AG10803 (cell line): ENCODE measurements around the gene ZNF841.
"Not testable (repeated sequence)": the region's sequence is repeated elsewhere in the genome, so short reads cannot be mapped to it uniquely, and the experiment has no call there.

Experiments
- DNase-seq: peaks from one replicate; pipeline ENCODE4 v3.0.0; 2010; ENCODE audit warnings: low read depth
- H3K4me3 ChIP-seq: 2 replicates; pipeline ENCODE4 v1.5.1; 2011; ENCODE audit warnings: mild to moderate bottlenecking, low read length, control low read depth
- TF ChIP-seq, protein P1 (sequence below): conservative IDR thresholded peaks from 2 replicates; pipeline ENCODE4 v1.5.1; 2011; ENCODE audit warnings: mild to moderate bottlenecking, low read length, control low read depth, inconsistent platforms

ZNF841 gene

DNA sequence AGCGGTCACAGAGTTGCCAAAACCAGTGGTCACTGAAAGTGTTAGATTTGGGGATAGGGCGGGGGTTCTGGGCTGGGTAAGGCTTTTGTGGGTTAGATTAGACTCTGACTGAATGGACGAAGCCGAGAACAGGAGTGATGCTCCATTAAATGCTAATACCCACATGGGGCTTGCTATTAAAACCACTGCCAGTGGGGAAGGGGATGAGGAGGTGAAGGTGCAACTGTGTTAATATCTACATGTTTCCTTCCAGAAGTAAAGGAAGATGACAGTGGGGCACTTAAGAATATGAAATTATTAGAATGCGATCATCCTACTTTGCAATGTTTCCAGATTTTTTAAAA lies 66.8 kb downstream of the ZNF841 start:
- TF ChIP-seq, protein P1, sequence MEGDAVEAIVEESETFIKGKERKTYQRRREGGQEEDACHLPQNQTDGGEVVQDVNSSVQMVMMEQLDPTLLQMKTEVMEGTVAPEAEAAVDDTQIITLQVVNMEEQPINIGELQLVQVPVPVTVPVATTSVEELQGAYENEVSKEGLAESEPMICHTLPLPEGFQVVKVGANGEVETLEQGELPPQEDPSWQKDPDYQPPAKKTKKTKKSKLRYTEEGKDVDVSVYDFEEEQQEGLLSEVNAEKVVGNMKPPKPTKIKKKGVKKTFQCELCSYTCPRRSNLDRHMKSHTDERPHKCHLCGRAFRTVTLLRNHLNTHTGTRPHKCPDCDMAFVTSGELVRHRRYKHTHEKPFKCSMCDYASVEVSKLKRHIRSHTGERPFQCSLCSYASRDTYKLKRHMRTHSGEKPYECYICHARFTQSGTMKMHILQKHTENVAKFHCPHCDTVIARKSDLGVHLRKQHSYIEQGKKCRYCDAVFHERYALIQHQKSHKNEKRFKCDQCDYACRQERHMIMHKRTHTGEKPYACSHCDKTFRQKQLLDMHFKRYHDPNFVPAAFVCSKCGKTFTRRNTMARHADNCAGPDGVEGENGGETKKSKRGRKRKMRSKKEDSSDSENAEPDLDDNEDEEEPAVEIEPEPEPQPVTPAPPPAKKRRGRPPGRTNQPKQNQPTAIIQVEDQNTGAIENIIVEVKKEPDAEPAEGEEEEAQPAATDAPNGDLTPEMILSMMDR: no peak
- H3K4me3 ChIP-seq: peak overlapping the region; percentile 97
- DNase-seq: no peak

DNA sequence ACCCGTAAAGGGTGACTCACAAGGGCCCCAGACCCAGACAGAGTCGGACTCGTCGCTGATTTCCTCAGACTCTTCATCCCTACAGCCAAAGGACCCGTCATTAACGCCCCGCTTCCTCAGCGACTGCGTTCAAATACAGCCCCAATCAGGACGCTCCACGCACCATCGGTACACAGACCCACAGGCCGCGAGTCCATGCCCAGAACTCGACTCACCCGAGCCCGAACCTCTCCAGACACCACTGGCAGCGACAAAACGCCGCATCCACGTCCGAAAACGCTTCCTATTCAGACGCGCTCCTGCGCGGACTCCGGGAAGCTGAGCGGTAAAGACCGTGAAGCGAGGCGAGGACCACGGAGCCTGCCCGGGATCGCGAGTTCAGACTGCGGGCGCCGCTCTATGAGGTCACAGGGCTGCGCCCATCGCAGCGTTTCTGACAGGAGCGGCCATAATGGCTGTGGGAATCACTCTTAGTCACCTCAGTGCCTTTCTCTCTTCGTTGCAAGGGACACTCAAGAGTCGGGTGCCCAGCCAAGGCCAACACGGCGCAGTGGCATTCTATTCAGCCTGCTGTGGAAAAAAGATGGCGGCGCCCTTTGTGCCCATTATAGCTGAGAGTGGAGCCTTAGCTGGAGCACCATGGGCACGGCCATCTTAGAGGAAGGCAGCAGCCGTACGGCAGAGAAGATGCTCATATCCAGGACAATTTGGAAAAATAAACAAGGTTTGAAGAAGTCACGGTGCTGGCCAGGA lies 67.4 kb downstream of the ZNF841 start, which contains the start of gene ZNF614:
ZNF614 (minus strand) TSS at position 353 of the 753 bp plus-strand sequence. CDS start 2,634 bp downstream, outside the sequence.
- TF ChIP-seq, protein P1: no peak
- peak; percentile 86 for DNase-seq
- H3K4me3 ChIP-seq: peak within 1 kb of the TSS; percentile 97

DNA sequence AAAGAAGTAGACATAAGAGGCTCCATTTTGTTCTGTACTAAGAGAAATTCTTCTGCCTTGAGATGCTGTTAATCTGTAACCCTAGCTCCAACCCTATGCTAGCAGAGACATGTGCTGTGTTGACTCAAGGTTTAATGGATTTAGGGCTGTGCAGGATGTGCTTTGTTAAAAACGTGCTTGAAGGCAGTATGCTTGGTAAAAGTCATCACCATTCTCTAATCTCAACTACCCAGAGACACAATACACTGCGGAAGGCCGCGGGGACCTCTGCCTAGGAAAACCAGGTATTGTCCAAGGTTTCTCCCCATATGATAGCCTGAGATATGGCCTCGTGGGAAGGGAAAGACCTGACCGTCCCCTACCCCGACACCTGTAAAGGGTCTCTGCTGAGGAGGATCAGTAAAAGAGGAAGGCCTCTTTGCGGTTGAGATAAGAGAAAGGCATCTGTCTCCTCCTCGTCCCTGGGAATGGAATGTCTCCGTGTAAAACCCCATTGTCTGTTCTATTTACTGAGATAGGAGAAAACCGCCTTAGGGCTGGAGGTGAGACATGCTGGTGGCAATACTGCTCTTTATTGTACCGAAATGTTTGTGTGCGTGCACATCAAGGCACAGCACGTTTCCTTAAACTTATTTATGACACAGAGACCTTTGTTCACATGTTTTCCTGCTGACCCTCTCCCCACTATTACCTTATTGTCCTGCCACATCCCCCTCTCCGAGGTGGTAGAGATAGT lies 69.1 kb downstream of the ZNF841 start:
- not testable (repeated sequence) for H3K4me3 ChIP-seq, DNase-seq

DNA sequence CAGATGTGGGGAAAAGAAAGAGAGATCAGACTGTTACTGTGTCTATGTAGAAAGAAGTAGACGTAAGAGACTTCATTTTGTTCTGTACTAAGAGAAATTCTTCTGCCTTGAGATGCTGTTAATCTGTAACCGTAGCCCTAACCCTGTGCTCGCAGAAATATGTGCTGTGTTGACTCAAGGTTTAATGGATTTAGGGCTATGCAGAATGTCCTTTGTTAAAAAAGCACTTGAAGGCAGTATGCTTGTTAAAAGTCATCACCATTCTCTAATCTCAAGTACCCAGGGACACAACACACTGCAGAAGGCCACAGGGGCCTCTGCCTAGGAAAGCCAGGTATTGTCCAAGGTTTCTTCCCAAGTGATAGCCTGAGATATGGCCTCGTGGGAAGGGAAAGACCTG lies 71.1 kb downstream of the ZNF841 start:
- not testable (repeated sequence) for H3K4me3 ChIP-seq, DNase-seq

DNA sequence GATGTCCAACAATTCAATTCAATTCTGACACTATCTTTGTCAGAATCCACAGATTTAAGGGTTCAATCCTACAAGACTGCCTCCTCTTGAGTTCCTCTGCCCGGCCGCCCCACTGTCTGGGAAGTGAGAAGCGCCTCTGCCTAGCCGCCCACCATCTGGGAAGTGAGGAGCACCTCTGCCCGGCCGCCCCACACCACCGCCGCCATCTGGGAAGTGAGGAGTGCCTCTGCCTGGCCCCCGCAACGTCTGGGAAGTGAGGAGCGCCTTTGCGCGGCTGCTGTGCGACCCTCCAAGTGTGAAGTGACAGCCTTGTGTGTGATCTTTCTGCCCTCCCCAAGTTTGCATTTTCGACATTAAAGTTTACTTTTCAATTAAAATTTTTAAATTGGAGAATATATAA lies 73.4 kb downstream of the ZNF841 start:
- no peak for DNase-seq
- TF ChIP-seq, protein P1: no peak
- H3K4me3 ChIP-seq: no peak overlapping the region

DNA sequence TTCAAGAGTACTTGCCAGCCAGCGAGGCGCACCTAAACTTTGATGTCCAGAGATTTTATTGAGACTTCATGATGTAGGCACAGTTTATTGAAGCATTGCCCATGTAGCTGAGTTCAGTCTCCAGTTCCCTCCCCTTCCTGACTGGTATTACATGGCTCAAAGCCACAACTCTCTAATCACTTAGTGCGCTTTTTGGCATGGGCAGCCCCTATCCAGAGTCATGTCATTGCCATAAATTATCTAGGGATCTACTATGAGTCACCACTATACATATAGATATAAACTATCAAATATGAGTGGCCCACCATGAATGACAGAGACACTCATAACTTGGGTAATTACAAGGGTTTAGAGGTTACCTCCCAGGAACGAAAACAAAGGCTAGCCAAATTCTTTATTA lies 75.1 kb downstream of the ZNF841 start:
- TF ChIP-seq, protein P1: no peak
- H3K4me3 ChIP-seq: no peak overlapping the region
- DNase-seq: no peak
